Activated T-cell treated with anti-CD3 and anti-CD28 coated beads for 48 hours (primary cell): ENCODE results near the gene CDK12.

Experiments used
- DNase-seq: peaks from one replicate; pipeline ENCODE4 v3.0.0-alpha.2; 2020; ENCODE audit warnings: low read depth

The CDK12 gene

DNA sequence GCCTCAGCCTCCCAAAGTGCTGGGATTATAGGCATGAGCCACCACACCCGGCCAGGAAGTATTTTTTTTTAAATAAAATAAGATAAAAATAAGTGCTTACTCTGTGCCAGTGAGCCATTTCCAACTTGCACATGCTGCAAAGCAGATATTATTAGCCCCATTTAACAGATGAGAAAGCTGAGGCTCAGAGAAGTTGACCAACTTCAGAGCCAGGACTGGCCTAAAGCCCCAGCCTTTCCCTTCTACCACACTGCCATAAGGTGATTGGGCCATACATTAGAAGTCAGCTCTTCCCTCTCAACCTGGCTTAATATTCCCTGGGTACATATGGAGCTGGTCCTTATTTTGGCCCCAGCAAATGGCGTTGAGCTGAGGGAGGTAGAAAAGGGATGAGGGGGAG, 121.4 kb downstream of the CDK12 start:
- DNase-seq, result no peak
